Activated CD8-positive, alpha-beta memory T cell treated with anti-CD3 and anti-CD28 coated beads, Interleukin-2, amount 50 U/mL, for 24 hours (primary cell): ENCODE measurements around the gene CNTNAP5.

ENCODE experiments used
- DNase-seq: peaks from one replicate; pipeline ENCODE4 v3.0.0-alpha.2; 2020; ENCODE audit errors: extremely low read depth

The CNTNAP5 gene

GRCh38 chr2:124810132-124810531 is 785.0 kb downstream of the CNTNAP5 start:
- DNase-seq, result no peak

GRCh38 chr2:124814968-124815745 is 790.1 kb downstream of the CNTNAP5 start:
- DNase-seq, result no peak

DNA sequence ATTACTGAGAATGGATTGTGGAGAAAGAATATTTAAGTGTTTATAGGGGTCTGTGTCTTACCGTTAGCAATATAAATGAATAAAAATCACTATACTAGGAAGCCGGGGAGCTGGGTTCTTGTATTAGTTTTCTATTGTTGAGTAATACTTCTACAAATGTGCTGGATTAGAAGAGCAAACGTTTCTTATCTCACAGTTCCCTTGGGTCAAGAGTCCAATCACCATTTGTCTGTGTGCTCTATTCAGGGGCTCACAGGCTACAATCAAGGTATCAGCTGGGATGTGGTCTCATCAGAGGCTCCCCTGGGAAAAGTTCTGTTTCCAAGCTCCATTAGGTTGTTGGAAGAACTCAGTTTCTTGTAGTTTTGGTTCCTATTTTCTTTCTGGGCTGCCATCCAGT is 790.9 kb downstream of the CNTNAP5 start:
- DNase-seq, result no peak

DNA sequence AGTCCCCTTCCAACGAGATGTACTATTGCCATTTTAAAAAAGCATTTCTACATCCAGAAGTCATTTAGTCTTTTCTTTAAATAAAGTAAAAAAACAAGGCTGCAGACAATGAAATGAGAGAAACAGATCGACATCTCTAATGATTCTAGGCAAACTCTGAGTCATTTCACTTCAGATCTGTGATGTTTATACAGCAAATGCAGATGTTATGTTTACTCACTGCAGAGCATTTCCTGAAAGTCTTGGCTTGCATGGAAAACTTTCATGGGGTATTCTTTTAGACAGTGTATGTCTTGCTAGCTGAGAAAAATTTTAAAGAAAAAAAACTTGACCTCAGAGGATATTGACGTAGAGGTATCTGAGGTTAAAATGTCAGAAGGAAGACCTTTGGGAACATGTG is 797.4 kb downstream of the CNTNAP5 start:
- no peak for DNase-seq

GRCh38 chr2:124824441-124824840 is 799.4 kb downstream of the CNTNAP5 start:
- no peak for DNase-seq

- DNase-seq, result no peak
Measured at GRCh38 chr2:124832521-124832920, 807.4 kb downstream of the CNTNAP5 start.

DNA sequence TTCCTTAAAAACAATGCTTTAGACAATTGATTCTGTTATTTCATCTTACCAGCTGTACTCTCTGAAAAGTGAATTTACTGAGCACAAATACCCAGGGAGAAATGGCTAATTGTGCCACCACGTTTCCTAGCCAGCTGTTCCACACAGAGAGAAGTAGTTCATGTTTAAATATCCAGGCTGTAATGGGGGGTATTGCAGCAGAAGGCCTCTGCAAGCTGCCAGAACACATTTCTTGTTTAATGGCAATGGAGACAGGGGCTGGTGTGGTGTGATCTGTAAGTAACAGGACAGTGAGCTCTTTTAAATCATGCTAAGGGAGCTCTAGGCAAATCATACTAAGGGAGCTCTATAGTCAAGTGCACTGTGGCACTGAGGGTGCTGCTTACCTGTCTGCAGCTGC is 809.2 kb downstream of the CNTNAP5 start:
- DNase-seq, result no peak

GRCh38 chr2:124835331-124835730 is 810.2 kb downstream of the CNTNAP5 start:
- no peak for DNase-seq

DNA sequence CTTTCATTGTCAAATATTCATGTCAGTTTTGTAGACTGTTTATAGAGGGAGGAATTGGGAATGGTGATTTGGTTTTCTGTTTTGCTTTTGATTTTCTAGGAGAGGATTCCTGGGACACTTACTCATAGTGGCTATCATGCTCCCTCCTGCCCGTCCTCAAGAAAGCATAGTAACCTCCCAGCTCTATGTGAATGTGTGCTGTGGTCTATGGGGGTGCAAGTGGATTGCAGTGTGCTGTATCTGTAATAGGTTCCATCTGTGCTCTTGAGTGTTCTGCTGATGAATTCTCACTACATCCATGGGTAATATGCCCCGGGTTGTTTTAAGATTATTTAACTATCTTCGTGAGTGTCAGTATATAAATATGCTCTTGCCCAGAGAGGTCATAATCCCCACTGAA is 811.3 kb downstream of the CNTNAP5 start:
- no peak for DNase-seq

DNA sequence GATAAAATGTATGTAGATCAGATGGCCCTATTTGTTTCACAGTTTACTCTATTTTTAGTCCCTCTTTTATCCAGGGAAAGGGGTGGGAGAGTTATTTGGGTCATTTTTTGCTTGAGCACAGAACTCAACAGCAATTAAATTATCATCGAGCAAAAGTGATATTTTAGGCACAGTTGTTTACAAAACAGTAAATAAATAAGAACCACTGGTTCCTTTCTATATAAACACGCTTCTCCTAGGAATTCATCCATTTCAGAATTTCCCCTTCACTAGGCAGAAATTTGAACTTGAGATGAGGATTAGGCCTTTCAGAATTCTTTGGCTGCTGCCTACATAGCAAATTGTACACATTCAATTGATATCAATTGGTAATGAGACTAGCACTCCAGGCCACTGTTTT is 812.4 kb downstream of the CNTNAP5 start:
- DNase-seq, result no peak

- DNase-seq, result no peak
Measured at GRCh38 chr2:124838406-124838805, 813.3 kb downstream of the CNTNAP5 start.

DNA sequence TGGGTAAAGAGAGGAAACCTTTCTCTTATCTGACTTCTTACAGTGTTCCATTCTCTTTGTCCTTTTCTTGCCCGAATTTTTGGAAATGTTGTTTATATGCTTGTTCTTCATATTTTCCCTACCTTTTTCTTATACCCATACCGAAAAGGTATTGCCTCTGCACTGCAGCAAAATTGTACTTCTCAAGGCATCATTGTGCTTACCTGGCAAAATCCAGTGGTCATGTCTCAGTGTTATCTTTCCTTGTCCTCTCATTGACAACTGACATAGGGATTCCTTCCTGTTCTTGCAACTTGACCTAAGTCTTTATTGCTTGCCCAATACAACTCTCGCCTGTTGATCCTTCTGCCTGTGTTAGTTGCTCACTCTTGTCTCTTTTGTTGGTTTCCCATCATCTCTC is 842.2 kb downstream of the CNTNAP5 start:
- no peak for DNase-seq

- no peak for DNase-seq
Measured at GRCh38 chr2:124874219-124874618, 849.1 kb downstream of the CNTNAP5 start.

- no peak for DNase-seq
Measured at GRCh38 chr2:124874676-124875075, 849.6 kb downstream of the CNTNAP5 start.

GRCh38 chr2:124875627-124876244 is 850.6 kb downstream of the CNTNAP5 start:
- no peak for DNase-seq

DNA sequence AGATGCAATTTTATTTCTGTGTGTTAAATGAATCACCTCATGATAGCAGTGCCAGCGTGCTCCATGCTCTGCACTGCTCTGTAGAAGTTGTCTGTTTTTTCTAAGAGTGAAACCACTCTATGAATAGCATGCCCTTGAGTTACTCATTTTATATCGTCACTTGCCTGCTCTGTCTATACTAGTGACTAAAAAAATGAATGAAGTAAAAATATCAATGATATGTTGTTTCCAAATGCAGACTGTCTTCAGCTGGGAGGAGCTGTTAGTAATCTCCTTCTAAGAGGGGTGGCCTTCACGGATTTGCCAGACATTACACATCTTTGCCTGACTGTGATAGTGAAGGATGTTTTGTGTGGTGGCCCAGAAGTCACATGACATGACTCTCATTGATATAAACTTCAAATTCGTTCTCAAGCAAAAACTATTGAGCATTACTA is 852.1 kb downstream of the CNTNAP5 start:
- no peak for DNase-seq

DNA sequence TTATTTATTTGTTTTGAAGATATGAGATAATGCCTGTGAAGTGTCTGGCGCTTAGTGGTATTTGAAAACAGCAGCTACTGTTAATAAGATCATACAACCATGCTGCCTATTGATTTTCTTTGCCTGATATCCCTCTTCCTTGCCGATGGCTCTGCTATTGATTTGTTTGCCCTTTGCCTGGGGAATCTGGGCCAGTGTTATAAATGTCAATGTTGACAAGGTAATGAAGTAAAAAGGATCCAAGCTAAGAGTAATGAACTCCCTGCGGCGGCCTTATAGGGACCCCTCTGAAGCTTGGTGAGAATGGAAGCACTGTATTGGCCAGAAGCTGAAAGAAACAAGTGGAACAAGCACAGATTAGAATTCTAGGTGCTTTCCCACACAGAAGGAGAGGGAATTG is 854.6 kb downstream of the CNTNAP5 start:
- DNase-seq, result no peak

DNA sequence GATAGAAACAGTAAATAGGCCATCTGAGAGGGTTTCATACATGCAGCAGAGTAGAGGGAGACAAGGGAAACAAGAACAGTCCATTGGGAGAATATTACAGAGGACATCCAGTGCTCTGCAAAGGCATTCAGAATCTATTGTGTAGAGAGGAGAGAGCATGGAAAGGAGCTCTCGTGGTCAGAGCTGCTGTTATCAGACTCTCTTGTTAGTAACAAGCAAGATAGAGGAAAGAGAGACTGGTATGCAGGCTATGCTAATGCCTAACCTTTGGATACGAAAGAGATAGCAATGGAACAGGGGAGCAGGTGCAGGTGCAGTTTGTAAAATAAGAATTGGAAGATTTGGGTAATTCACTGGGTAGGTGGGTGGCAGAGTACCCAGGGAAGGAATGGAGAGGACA is 855.9 kb downstream of the CNTNAP5 start:
- no peak for DNase-seq

DNA sequence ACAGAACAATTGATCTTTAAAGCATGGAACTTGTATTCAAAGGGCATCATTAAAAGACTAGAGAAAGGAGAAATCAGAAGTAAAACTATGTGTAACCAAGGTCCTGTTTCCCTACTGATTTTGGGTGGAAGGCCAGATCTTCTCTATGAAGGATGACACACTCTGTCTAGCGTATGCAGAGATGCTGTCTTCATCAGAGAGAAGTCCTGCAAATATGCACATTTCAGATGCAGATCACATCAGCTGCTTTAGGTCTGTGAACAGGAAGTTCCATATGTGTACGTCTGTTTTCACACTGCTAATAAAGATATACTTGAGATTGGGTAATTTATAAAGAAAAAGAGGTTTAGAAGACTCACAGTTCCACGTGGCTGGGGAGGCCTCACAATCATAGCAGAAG is 857.3 kb downstream of the CNTNAP5 start:
- DNase-seq, result no peak

- no peak for DNase-seq
Measured at GRCh38 chr2:124883595-124883994, 858.5 kb downstream of the CNTNAP5 start.

GRCh38 chr2:124884315-124884714 is 859.2 kb downstream of the CNTNAP5 start:
- DNase-seq, result no peak

DNA sequence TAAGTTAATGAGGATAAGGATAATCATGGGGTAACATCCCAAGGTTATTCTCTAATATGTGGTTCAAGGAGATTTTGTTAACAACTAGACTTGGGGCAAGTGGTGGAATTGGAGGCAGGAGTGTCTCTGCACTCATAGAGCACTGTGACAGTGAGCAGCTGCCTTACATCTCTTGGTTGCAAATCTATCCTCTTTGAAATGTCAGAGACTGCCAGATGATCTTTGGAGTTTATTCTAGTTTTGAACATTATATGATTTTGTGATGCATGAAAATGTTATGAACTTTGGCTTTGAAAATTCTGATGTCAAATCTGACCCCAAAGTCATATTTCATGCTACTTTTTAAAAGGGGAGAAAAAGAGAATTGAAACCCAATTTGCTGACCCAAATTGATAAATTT is 861.1 kb downstream of the CNTNAP5 start:
- no peak for DNase-seq

- DNase-seq, result no peak
Measured at GRCh38 chr2:124887466-124887865, 862.4 kb downstream of the CNTNAP5 start.

DNA sequence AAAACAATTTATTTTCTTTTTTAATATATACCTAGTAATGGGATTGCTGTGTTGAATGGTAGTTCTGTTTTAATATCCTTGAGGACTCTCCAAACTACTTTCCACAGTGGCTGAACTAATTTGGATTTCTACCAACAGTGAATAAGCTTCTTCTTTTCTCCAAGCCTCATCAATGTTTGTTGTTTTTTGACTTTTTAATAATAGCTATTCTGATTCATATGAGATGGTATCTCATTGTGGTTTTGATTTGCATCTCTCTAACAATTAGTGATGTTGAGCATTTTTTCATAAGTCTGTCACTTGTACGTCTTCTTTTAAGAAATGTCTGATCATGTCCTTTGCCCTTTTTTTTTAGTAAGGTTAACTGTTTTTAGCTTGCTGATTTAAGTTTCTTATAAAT is 863.3 kb downstream of the CNTNAP5 start:
- no peak for DNase-seq
